ENCODE results near the gene RNF215. TPM values are rescaled to one million over a fixed set of nuclear protein-coding genes. Genes with fewer than 3 reads are reported as not detected.

Gene RNF215
- total RNA-seq, 1 experiment from 2014 or later = 18.4 TPM

DNA sequence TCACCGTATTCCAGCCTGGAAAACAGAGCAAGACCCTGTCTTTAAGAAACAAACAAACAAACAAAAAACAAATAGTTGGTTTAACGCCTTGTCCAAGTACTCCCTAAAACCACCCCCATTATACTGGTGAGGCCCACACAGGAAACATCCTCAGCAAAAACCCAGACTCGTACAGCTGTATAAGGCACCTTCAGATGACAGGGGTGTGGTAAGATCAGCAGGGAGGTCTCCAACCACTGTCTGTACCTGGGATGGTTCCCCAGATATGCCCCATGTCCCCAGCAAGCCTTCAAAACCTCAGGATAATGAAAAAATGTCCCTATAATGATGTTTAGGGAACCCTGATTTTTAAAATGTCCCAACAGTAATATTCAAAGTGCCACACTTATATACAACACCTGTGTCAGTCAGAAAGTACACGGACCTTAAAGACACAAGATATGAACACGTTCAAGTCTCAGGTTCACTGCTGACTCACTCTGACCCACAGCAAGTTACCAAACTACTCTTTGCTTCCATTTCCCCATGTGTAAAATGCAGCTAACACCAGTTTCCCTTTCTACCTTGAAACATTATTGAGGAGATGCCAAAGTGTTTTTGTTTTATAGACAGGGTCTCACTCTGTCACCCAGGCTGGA is 39.8 kb downstream of the RNF215 start:
- Mint-ChIP-seq H3K4me1 (ENCODE audit: insufficient read depth, unreplicated experiment) (no peaks in the 10 kb centered on the region), H3K4me3 (ENCODE audit: unreplicated experiment) (no peak overlapping the region), H3K27ac (ENCODE audit: low read depth, unreplicated experiment) (no peak overlapping the region), H3K9me3 (ENCODE audit: unreplicated experiment) (no peaks in the 10 kb centered on the region), H3K36me3 (ENCODE audit: insufficient read depth, unreplicated experiment) (peaks cover 93% of the 10 kb centered on the region), H3K27me3 (ENCODE audit: insufficient read depth, unreplicated experiment) (no peaks in the 10 kb centered on the region)
- POLR2A ChIA-PET = interaction anchor here (1.0 to 1.4 kb wide), 3 partner anchors 12 to 21 kb away, joined by 3 to 4 read pairs (median 3); partner anchors contain the start of gene TBC1D10A
- intact Hi-C loops (cut with micrococcal nuclease) = no loop called here
- CTCF ChIA-PET = interaction anchor here (1.3 kb wide), 1 partner anchor 15 kb away, joined by 4 read pairs; no protein-coding TSS in a partner anchor
- no TSS peak for BruUV-seq (replicated peaks)
- TF ChIP-seq CTCF (IDR thresholded peaks at IDR 0.05; ENCODE audit: unreplicated experiment) = no peak
- no peak for DNase-seq (ENCODE audit: unreplicated experiment)

DNA sequence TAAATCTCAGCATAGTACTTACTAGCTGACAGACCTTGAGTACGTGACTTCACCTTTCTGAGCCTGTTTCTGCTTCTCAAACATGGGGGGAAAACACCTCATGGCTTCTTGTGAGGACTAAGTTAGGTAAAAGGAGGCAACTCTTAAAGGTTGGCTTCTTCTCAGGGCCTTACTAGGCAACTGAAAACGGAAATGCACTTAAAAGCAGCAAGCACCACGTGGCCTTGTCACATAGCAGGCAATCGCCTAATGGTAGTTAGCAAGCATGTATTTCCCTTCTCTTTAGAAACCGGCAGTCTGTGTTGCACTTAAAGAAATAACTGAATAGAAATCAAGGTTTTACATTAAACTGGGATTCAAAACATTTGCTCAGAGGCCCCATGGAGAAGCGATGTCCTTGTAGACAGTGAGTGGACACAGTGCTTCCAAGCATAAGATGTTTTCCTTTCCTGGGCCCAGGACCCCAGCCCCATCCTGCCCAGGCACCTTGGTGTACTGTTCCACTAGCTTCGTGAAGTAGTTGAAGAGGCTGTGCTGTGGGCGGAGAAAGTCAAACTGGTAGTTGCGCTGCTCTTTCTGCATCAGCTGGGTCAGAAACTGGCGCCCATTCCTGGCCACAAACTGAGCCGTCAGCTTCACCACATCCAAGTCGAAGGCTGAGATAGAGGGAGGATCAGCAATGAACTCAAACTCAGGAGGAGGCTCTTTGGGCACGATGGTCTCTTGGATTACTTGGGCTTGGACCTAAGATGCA is 42.6 kb downstream of the RNF215 start:
- TF ChIP-seq CTCF (IDR thresholded peaks at IDR 0.05; ENCODE audit: unreplicated experiment) = no peak
- Mint-ChIP-seq H3K27me3 (ENCODE audit: insufficient read depth, unreplicated experiment) (no peaks in the 10 kb centered on the region), H3K4me1 (ENCODE audit: insufficient read depth, unreplicated experiment) (no peaks in the 10 kb centered on the region), H3K36me3 (ENCODE audit: insufficient read depth, unreplicated experiment) (peaks cover 86% of the 10 kb centered on the region), H3K9me3 (ENCODE audit: unreplicated experiment) (no peaks in the 10 kb centered on the region), H3K4me3 (ENCODE audit: unreplicated experiment) (no peak overlapping the region), H3K27ac (ENCODE audit: low read depth, unreplicated experiment) (no peak overlapping the region)
- ChIA-PET POLR2A (interaction anchor here (0.6 to 1.0 kb wide), 2 partner anchors 10 to 14 kb away, joined by 3 to 4 read pairs; no protein-coding TSS in a partner anchor), CTCF (interaction anchor here (0.6 to 1.1 kb wide), 3 partner anchors 11 to 255 kb away, joined by 3 to 4 read pairs (median 3); no protein-coding TSS in a partner anchor)
- no peak for DNase-seq (ENCODE audit: unreplicated experiment)
- intact Hi-C loops (cut with micrococcal nuclease) = no loop called here
- BruUV-seq (replicated peaks) = no TSS peak

DNA sequence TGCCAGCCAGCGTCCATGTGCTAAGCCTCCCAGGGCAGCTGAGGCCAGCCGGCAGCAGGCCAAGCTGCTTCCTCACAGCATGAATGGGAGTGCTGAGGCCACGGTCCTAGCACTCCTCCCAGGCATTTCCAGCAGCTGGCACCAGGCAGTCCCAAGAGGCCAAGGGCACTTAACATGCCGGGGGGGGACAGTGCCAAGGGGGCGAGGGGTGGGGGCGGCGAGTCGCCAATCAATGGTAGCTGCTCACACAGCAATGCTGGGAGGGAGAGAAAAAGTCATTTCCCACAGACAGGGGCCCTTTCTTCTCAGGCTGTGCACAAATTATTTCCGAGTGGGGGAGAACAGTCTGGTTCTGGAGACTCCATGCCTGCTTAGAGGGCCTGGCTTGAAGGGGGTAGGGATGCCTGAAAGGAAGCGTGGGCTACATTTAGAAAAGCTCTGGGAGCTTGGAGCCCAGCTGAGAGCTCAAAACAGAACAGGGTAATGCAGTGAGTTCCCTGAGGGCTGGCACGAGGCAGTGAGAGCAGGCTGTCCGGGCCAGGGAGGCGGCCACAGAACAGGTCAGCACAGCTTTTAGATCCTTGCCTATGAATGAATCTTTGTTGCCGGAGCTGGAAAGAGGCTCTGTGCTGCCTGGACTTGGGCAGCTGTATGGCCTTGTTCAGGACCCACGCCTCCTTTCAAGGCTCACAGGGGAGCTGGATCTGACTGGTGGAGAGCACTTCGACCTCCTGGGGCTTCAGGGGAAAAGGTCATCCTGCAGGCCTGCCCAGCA is 46.1 kb downstream of the RNF215 start:
- ChIA-PET CTCF (interaction anchor here (0.8 kb wide), 2 partner anchors 13 to 252 kb away, joined by 3 to 4 read pairs; no protein-coding TSS in a partner anchor), POLR2A (interaction anchor here (1.0 to 1.1 kb wide), 2 partner anchors 14 to 51 kb away, joined by 3 to 5 read pairs; partner anchors contain the start of genes CASTOR1 and TBC1D10A)
- H3K36me3 Mint-ChIP-seq (ENCODE audit: insufficient read depth, unreplicated experiment) = peaks cover 85% of the 10 kb centered on the region
- no peaks in the 10 kb centered on the region for H3K9me3 Mint-ChIP-seq (ENCODE audit: unreplicated experiment)
- no peaks in the 10 kb centered on the region for H3K4me1 Mint-ChIP-seq (ENCODE audit: insufficient read depth, unreplicated experiment)
- no peak overlapping the region for H3K4me3 Mint-ChIP-seq (ENCODE audit: unreplicated experiment)
- no peak for TF ChIP-seq CTCF (IDR thresholded peaks at IDR 0.05; ENCODE audit: unreplicated experiment)
- intact Hi-C loops (cut with micrococcal nuclease) = no loop called here
- no peak for DNase-seq (ENCODE audit: unreplicated experiment)
- no TSS peak for BruUV-seq (replicated peaks)
- no peak overlapping the region for H3K27ac Mint-ChIP-seq (ENCODE audit: low read depth, unreplicated experiment)
- H3K27me3 Mint-ChIP-seq (ENCODE audit: insufficient read depth, unreplicated experiment) = no peaks in the 10 kb centered on the region
